GM12873 (cell line): ENCODE measurements around the gene YTHDF1.

ENCODE experiments used
- CTCF ChIP-seq: IDR thresholded peaks from 2 replicates; pipeline ENCODE4 v1.5.1; 2012; ENCODE audit warnings: low read depth, mild to moderate bottlenecking, moderate library complexity, low read length, control low read depth; ENCODE audit not compliant: insufficient read depth; ENCODE audit errors: missing control alignments

Gene YTHDF1

GRCh38 chr20:63238514-63239125, 22.7 kb upstream of the YTHDF1 start:
- no peak for TF ChIP-seq CTCF

GRCh38 chr20:63238031-63238430, 22.1 kb upstream of the YTHDF1 start:
- no peak for TF ChIP-seq CTCF

GRCh38 chr20:63236116-63236837, 20.3 kb upstream of the YTHDF1 start:
- TF ChIP-seq CTCF: no peak

GRCh38 chr20:63235399-63235983, 19.6 kb upstream of the YTHDF1 start, which contains the start of gene BIRC7:
TSS of gene BIRC7 (plus strand) at chr20:63235905. CDS start at chr20:63236097, 192 bp downstream.
- TF ChIP-seq CTCF: no peak

GRCh38 chr20:63234693-63235398, 18.9 kb upstream of the YTHDF1 start:
- peak; percentile 68 for TF ChIP-seq CTCF

- TF ChIP-seq CTCF: no peak
Observed at GRCh38 chr20:63233924-63234323, 18.0 kb upstream of the YTHDF1 start.

DNA sequence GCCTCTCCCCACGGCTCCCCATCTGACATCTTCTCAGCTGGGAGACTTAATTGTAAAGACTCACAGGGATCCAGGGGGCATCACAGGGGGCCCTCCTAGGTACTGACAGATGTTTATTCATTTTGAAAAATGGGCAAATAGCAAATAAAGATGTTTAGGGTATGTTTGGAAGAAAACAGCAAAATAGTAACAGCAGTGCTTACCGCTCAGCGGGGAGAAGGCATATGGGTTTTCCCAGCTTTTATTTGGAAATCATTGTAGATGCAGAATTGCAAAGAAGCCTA, 17.1 kb upstream of the YTHDF1 start:
- TF ChIP-seq CTCF: no peak
